Measurements from ENCODE around the gene ANKRD9. TPM values are rescaled to one million over a fixed set of nuclear protein-coding genes. Genes with fewer than 3 reads are reported as not detected.
"Not testable (repeated sequence)": the region's sequence is repeated elsewhere in the genome, so short reads cannot be mapped to it uniquely, and the experiment has no call there.

ANKRD9 gene
- total RNA-seq, 1 donor from 2014 or later, result 22.4 TPM

GRCh38 chr14:102523200-102523568 lies 13.6 kb upstream of the ANKRD9 start:
- Histone ChIP-seq H3K36me3 (no peaks in the 10 kb centered on the region), H3K27me3 (no peaks in the 10 kb centered on the region), H3K27ac (no peak overlapping the region), H3K9me3 (no peaks in the 10 kb centered on the region), H3K4me3 (no peak overlapping the region), H3K4me1 (peaks cover 9% of the 10 kb centered on the region)
- ATAC-seq (no peak), DNase-seq (no peak)
- no peak for TF ChIP-seq CTCF (IDR thresholded peaks at IDR 0.05)
- intact Hi-C loops (cut with DNase I), result no loop called here

DNA sequence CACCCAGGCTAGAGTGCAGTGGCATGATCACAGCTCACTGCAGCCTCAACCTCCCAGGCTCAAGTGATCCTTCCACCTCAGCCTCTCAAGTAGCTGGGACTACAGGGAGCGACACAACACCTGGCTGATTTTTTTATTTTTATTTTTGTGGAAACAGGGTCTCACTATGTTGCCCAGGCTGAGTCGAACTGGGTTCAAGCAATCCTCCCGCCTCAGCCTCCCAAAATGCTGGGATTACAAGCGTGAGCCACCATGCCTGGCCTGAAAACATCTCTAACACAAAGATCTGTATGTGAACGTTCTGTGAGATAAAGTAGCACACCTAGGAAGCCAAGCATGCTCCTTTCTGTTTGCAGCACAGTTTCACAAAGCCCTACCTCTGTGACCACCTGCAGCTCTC lies 10.1 kb upstream of the ANKRD9 start:
- not testable (repeated sequence) for DNase-seq, H3K36me3 ChIP-seq, H3K4me3 ChIP-seq, H3K27me3 ChIP-seq, H3K9me3 ChIP-seq, H3K27ac ChIP-seq, ATAC-seq
- intact Hi-C loops (cut with DNase I), result loop anchor here (5.0 kb wide), 1 partner anchor 82 kb away; no protein-coding TSS in a partner anchor
- H3K4me1 ChIP-seq, result peaks cover 14% of the 10 kb centered on the region

GRCh38 chr14:102518063-102518648 lies 8.6 kb upstream of the ANKRD9 start:
- intact Hi-C loops (cut with DNase I), result loop anchor here (5.0 kb wide), 1 partner anchor 81 kb away; no protein-coding TSS in a partner anchor
- Histone ChIP-seq H3K36me3 (no peaks in the 10 kb centered on the region), H3K9me3 (no peaks in the 10 kb centered on the region), H3K27me3 (no peaks in the 10 kb centered on the region), H3K27ac (no peak overlapping the region), H3K4me1 (peaks cover 5% of the 10 kb centered on the region), H3K4me3 (no peak overlapping the region)
- DNase-seq (no peak), ATAC-seq (no peak)
- TF ChIP-seq CTCF (IDR thresholded peaks at IDR 0.05), result no peak

- no peak for TF ChIP-seq CTCF (IDR thresholded peaks at IDR 0.05)
- ATAC-seq (peak; percentile 36), DNase-seq (peak; percentile 71)
- Histone ChIP-seq H3K36me3 (no peaks in the 10 kb centered on the region), H3K27ac (peak overlapping the region; percentile 51), H3K27me3 (no peaks in the 10 kb centered on the region), H3K4me3 (peak overlapping the region; percentile 64), H3K9me3 (no peaks in the 10 kb centered on the region), H3K4me1 (peaks cover 5% of the 10 kb centered on the region)
- intact Hi-C loops (cut with DNase I), result loop anchor here (5.0 kb wide), 1 partner anchor 80 kb away; no protein-coding TSS in a partner anchor
Observed at GRCh38 chr14:102517392-102518062, 8.0 kb upstream of the ANKRD9 start.

GRCh38 chr14:102516531-102517391 lies 7.2 kb upstream of the ANKRD9 start:
- Histone ChIP-seq H3K4me3 (peak overlapping the region; percentile 64), H3K27ac (peak overlapping the region; percentile 51), H3K9me3 (no peaks in the 10 kb centered on the region), H3K27me3 (no peaks in the 10 kb centered on the region), H3K4me1 (peaks cover 5% of the 10 kb centered on the region), H3K36me3 (no peaks in the 10 kb centered on the region)
- intact Hi-C loops (cut with DNase I), result loop anchor here (5.0 kb wide), 1 partner anchor 79 kb away; no protein-coding TSS in a partner anchor
- ATAC-seq (peak; percentile 90), DNase-seq (peak; percentile 82)
- TF ChIP-seq CTCF (IDR thresholded peaks at IDR 0.05), result peak; percentile 75
